Measurements from ENCODE around the gene ZNF423.
"Not testable (repeated sequence)": the region's sequence is repeated elsewhere in the genome, so short reads cannot be mapped to it uniquely, and the experiment has no call there.

The ZNF423 gene

DNA sequence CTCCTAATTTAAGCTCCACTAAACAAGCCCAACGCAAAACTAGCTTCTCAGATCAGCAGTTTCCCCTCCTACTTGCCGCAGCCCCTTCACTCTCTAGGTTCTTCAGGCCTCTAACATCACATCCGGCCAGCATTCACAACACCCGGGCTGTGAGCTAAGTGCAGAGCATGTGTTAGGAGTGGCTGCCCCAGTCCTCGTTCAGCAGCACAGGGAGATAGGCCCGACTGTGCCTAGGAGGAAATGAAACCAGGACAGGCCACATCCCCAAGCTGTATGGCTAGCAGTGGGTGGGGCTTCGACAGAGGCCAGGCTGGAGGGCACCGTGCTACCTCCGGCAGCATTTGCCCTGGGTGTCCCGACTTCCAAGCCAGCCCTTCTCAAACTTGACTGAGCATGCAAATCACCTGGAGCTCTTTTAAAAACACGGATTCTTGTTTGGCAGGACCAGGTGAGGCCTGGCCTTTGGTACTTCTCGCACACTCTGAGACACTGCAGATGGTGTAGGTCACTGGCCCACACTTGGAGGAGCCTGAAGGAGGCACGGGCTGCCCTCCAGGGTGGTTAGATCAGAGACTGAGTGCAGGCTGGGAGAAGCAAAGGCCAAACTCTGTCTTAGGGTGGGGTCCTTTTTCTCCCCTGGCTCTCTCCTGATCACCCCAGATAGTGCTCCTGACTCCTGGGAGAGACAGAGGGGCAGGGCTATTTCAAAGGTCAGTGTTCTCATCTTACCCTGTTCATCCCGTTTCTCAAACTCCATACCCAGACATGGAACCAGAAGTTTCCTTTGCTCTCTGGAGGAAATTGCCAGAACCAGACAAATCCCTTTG, 280.4 kb downstream of the ZNF423 start:
- DNase-seq = no peak

DNA sequence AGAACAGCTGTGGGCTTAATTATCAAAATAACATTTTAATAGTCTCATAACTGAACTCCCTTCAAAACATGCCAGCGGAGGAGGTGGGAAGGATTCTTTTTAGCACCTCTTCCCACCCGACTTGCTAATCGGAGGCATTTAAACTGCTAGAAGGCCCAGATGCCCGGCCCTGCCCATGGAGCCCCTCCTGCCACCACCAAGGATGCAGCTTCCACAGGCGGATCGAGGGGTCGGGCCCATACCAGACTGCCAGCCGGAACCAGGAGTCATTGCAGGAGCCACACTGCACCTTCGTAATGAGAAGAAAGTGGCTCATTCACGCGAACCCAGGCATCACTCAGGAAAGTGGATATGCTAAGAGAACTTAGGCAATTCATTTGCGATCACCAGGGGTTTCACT, 281.1 kb downstream of the ZNF423 start:
- no peak for DNase-seq

DNA sequence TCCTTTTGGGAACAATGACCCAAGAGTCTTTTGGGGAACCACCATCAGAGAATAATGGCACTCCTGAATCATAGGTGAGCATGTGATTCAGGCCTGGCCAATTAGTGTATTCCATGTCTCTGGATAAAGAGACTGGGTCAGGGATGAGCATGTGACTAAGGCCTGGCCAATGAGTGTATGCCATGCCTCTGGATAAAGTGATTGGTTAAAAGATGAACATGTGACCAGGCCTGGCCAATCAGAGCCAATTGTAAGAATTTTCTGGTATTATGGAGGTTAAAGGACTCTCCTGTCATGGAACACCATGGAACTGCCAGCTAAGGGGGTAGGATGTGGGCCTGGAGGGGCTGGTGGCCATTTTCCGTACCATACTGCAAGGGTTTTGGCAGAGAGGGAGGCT, 288.0 kb downstream of the ZNF423 start:
- no peak for DNase-seq

DNA sequence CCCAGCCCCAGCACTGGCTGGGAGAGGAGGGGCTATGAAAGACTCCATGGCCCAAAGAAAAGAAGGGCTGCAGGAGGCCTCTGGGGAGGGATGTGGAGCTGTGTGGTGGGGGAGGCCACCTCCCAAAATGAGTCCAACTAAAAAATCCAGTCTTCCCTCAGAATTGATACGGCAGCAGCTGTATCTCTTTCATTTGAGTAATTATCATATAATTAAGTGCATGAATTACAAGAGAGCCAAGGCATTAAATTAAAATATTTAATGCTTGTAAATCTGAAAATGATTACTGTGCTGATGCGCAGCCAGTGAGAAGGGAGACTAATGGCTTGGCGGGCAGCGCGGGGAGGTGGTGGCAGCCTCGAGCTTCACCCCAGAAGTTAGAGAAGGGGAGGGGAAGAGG, 289.5 kb downstream of the ZNF423 start:
- no peak for DNase-seq

DNA sequence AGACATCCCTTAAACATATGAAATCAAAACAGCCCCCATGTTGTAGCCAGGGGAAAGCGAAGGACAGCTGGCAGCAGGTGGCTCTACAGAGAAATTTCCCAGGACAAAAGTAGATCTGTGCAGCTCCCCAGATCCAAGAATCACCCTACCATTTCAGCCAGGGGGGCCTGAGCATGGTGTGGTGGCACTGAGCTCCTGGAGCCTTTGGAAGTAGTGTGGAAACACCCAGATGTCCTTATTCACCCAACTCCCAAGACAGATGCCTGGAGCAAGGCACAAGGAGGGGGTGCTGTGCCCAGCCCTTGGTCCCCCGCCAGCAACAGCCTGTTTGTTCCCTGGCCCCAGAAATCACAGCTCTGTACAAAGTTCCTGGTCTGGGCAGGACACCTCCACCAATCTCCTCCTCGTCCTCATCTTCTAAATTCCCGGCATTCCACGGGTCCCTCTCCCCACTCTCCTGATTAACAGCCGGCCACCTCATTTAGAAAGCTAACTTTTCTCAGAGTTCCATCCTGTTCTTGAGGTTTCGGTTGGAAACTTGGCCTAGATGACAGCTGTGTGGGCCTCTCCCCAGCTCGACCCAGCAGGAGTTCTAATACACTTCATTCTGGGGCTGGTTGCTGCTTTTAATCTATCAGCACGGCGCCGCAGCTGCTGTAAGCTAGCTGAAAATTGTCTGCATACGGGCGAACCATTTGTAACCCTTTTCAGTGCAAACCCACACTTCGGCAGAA, 291.2 kb downstream of the ZNF423 start:
- no peak for DNase-seq

DNA sequence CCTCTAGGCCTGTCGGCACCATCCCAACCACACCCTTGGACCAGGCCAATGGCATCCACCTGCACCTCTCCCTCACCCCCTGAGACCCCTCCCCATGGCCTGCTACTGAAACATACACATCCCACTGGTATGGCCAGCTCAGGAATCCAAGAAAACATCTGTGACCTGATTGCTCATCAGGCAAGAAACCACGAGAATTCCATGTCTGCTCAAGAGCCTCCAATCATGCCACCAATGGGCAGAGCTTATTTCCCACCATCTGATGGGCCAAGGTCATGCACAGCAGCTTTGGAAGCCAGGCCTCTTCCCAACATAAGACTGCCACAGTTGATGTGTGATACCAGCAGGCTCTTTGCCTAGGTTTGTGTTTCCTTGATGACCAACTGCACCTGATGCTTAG, 292.2 kb downstream of the ZNF423 start:
- DNase-seq = no peak

DNA sequence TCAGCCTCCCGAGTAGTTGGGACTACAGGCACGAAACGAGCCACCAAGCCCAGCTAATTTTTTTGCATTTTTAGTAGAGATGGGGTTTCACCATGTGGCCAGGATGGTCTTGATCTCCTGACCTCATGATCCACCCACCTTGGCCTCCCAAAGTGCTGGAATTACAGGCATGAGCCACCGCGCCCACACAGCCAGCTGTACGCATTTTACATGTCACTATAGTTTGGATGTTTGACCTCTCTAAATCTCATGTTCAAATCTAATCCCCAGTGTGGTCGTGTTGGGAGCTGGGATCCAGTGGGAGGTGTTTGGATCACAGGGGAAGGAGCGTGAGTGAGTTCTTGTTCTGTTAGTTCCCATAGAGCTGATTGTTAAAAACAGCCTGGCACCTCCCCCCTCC, 293.0 kb downstream of the ZNF423 start:
- DNase-seq = not testable (repeated sequence)

DNA sequence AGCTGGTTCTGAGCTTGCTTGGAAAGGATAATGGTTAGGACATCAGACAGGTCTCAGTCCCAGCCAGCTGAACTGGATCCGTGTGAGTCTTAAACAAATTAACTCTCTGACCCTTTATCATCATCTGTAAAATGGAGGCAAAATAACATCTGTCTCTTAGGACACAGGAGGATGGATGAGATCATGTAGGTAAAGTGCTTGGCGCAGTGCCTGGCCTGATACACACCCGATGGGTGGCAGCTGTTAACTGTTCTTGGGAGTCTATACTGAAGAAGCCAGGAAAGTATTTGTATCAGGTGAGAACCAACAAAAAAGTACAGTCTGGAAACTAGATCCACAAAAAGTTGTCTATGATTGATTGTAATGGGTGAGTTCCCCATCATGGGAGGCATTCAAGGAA, 293.7 kb downstream of the ZNF423 start:
- no peak for DNase-seq

DNA sequence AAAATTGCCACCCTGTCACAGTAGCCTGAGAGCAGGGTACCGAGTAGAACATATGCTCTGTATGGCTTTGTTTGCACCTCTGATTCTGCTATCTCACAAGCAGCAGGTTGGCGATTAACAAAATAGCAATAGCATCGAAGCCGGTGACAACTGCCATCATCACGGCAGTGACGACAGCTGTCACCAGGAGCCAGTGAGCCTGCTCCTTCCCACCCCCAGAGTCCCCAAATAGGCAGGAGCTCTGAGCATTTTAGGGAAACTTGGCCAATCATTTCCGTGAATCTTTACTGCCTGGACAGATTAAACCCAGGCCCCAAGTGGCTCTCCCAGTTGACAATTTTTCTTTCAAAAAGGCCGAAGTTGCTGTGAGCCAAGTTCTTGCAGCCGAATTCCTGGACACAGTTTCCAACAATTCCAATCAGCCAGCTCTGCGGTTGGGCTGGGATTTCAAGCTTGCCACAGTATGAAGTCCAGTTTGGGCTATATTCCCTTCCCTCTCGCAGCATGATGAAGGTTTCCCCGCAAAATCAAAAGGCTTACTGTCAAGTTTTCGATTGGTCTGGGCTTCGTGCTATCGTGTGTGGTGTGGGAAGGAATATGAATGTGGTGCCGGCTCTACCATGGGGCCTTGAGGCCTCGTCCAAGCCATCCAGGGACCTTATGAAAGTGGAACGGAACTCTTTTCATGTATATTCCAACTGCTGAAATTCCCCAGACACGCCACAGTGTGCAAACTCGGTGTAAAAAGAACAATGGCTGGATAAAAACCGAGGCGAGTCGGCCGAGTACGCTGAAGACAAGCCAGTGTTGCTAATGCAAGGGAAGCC, 295.7 kb downstream of the ZNF423 start:
- no peak for DNase-seq

DNA sequence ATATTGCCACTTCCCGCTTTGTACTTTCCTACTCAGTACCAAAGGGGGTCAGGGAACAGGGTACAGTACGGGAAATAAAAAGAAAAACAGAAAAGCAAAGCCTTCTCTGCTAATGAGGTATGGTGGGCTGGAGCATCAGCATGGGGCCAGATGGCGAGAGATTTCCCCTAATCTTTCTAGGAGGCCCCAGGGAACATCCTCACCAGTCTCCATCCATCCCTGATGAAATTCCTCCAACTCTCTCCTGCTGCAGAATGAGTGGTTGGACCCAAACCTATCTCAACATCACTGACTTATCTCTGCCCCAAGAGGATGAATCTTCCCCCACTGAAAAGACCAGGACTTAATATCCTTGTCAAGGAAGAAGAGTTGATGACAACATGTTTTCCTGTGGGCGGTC, 296.7 kb downstream of the ZNF423 start:
- no peak for DNase-seq

DNA sequence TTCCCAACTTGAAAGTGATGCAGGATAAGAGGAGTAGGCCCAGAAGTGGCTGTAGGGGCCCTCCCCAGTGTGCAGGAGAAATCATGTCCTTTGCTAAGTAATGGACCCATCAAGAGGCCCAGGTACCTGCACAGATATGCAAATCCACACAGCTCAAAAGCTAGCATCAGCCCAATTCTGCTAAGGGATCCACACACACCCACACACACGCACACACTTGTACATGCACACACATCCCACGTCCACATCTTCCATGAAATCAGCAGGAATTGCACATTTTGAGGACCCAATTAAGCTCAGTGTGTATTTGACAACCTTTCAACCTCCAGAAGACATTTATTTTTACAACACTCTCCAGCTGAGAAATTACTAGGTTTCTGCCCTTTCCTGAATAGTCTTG, 297.5 kb downstream of the ZNF423 start:
- DNase-seq = no peak

DNA sequence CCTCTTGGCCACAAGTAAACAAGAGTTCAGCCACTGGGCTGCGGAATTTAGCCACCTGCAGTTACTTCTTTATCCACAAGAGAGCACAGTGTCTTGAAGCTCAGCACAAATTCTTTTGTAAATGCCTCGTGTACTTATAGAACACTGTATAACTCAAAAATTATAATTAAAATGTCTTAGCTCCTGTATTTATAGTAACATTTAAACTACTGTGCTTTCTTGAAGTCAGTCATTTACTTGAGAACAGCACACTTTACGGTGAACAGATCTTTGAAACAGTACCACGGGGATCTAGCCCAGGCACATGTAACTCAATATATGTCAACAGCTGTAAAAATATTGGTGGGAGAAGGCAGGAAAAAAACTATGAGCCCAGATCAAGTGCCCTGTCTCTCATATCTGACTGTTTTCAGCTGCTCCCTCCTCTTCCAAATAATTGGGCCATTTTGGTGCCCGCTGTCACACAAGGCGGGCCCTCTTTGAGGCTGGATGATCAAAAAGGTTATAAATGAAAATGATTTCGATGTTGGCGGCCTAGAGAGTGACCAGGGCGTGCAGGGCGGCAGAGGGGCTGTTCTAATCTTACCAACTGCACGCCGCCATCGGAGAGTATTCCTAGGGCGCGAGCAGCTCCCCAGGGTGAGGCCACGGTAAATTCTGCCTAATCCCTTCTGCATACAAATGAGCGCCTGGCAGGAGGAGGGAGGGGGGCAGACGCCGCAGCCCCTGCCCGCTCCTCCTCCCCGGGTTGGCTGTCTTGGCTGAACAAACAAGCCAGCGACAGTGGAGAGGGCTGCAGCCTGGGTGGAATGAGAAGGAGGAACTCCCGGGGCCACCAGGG, 299.1 kb downstream of the ZNF423 start:
- DNase-seq = peak; percentile 24

DNA sequence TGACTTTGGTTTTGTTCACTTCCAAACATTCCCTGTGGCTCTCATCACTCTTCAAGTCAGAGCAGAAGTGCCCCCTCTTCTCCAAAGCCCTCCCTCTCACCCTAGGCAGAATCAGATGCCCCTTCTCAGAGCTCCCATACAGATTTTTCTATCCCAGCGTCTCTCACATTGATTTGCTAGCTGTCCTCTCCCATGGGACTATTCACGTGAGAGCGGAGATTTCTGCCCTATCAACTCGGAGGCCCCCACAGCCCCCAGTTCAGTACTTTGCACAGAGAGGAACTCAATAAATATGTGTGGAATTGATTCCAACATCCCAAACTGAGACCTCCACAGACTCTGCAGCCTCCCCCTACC, 299.7 kb downstream of the ZNF423 start:
- DNase-seq = no peak

DNA sequence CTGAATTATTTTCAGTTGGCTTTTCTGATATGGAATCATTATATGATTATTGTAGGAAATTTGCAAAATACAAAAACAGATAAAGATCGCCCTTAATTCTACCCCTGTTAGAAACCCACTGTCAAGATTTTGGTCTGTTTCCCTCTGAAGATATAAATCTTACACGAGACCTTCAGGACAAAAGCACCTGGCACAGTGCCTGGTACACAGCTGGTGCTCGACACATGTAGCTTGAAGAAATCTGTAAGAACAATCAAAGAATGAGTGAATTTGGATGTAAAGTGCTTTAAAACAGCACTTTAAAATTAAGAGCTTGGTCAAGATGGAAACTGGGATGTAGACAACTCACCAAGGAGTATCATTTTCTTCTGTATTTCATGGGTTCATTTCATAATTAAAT, 301.2 kb downstream of the ZNF423 start:
- DNase-seq = no peak

DNA sequence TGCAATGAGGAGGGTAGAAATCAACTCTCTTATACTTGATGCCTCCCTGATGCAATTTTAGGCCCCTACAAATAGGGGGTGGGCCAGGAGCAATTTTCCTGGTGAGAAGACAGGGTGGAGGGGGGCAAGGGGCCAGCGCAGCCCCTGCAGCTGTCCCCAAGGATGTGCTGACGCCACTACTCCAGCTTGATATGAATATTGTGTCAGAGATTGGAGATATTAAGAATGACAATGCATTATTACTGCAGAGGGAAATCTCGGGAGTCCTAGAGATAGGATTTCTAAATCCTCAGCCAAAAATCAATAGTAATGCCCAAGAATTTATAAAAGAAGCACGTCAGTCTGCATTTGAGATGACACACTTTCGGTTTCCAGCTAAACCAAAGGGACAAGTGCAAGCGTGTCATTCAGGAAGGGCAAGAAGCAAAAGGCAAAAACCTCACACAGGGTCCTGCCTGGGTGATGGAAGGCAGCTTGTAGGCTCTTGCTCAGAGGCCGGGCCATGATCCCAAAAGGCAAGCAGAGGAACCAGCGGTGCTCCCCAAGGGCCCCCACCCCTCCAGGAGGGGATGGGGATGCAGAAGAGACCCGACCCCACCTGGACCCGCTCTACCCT, 303.5 kb downstream of the ZNF423 start:
- DNase-seq = no peak

DNA sequence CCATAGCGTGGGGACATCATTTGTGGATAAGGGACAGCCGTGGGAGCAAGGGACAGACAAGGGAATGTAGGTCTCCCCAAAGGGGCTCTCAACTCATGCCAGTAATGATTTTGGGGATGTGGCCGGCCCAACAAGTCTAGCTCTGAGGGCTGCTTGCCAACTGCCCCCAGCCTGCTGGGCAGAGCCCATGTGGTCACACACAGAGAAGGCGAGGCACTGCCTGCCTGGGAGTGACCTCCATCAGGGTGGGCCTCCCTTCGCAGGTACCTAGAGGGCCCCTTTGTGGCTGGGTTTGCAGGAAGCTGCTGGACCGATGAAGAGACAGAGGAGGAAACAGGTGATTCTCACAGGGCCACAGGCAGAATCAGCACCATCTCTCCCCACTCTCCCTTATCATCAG, 305.2 kb downstream of the ZNF423 start:
- DNase-seq = no peak

DNA sequence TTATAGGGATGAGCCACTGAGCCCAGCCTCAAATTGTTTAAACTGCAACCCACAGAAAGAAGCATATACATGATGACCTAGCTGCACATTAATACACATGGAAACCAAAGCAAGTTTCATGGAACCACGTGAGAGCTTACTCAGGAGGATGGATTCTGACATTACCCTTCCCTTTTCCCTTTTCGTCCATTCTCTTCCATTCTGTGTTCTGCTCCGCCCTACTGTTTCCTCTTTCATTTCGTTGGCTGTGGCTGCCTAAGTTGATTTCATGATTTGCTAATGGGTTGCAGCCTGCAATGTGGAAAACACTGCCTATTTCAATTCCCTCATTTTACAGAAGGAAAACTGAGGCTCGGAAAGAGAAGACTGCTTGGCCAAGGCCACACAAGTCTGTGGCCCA, 305.8 kb downstream of the ZNF423 start:
- DNase-seq = no peak

DNA sequence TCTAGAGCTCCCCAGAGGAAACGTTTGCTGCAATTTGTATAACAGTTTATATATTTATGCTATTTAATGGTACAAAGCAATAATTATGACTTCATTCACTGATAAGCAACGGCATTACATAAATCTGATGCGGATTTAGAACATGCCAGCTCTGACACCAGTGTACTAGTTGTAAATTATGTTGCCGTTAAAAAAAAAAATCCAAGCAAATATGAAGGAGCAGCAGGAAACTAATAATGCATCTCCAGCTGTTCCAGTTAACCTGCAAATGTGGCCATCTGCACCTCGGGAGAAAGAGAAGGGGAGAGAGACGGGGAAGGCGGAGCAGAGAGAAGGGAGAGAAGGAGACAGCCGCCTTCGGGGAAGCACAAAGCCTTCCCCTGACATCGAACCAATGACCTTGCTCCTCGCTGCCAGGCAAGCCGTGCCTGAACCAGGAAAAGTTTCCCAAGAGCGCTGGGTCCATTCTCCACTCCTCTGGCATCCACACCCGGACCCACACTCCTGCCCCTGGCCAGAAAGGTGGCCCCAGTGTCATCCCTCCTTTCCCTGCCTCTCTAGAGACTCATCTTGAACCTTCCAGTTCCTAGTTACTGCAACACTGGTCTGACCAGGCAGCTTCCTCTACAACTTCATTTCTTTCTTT, 307.5 kb downstream of the ZNF423 start:
- DNase-seq = no peak

DNA sequence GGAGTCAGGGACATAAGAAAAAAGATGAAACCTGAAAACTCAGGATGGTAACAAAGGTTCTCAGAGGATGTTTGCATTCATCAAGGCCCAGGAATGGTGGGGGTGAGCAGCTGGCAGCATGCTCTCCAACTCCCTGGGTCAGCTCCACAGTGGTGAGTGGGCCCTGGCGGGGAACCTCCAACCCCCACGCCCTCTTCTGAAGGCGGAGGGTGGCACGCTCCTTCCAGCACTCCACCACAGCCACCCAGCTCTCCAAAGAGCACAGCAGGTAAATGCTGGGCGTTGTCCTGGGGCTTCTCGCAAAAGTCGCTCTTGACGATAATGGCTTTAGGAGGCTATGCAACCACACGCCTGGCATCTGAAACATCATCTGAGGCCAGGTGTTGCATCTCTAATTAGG, 308.5 kb downstream of the ZNF423 start:
- DNase-seq = no peak

DNA sequence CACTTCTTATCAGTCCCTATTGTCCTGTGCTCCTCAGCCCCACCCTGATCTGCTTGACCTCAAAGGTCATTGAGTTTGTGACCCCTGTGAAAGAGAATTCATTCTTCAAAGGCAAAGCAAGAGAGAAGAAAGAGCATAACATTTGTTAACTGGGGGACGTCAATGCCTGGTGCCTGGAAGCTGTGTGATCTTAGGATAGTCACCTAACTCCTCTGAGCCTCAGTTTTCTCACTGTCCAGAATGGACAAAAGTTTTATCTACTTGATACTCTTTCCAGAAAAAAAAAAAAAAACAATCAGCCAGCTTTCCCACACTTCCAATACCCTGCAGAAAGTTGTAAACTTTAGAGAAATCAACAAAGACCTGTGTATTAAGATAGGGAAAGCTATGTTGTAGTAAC, 309.2 kb downstream of the ZNF423 start:
- DNase-seq = no peak

DNA sequence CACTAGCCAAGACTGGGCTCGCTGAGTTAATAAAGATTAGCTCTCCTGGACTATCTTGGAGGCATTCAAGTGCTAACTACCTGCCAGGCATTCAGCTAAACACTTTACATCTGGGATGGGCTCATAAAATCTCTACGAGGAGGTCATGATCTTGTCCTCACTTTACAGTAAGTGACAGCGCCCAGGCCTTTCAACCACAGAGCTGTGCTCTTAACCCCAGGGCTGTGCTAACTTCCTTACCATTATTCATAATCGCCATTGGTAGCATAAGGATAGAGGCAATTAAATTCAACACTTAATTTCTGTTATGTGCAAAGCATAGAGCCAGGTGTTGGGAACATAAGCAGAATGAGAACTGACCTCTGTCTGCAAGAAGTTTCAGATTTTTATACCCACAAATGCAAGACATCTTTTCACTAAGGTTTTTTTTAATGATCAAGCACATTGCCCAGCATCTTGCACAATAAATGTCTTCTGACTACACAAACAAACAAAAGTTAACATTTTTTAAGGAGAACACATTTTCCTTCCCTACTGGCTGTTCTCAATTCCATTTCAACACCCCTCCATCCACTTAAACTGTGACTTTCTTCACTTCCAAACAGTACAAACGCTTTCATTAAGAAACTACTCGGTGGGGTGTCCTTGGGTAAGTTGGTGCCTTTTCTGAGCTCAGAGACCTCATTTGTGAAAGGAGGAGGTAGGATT, 310.0 kb downstream of the ZNF423 start:
- no peak for DNase-seq
